IMR-90 (cell line): ENCODE results near the gene FLT1.

Source experiments
- CTCF ChIP-seq: conservative IDR thresholded peaks from 2 replicates; pipeline ENCODE4 v1.5.1; 2012; ENCODE audit warnings: mild to moderate bottlenecking, low read depth, low read length, improper control_type of control experiment
- RFX5 ChIP-seq: IDR thresholded peaks from 2 replicates; pipeline ENCODE4 v1.8.0; 2012; ENCODE audit warnings: low read depth, mild to moderate bottlenecking, low read length, moderate library complexity
- TF ChIP-seq, protein P1 (sequence below): fragments of 150-350 bp; IDR thresholded peaks from 2 replicates; pipeline ENCODE4 v1.6.1; 2016; ENCODE audit warnings: low read depth, mild to moderate bottlenecking, low read length, moderate library complexity, borderline replicate concordance

- no peak for TF ChIP-seq CTCF
- TF ChIP-seq RFX5 = no peak
- TF ChIP-seq, protein P1, sequence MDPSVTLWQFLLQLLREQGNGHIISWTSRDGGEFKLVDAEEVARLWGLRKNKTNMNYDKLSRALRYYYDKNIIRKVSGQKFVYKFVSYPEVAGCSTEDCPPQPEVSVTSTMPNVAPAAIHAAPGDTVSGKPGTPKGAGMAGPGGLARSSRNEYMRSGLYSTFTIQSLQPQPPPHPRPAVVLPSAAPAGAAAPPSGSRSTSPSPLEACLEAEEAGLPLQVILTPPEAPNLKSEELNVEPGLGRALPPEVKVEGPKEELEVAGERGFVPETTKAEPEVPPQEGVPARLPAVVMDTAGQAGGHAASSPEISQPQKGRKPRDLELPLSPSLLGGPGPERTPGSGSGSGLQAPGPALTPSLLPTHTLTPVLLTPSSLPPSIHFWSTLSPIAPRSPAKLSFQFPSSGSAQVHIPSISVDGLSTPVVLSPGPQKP = no peak
These were observed 47.7 kb downstream of the FLT1 start for GRCh38 chr13:28447206-28447605.
